GM12878 (cell line): Measurements from ENCODE around the gene SERPINI1. TPM values are rescaled to one million over a fixed set of nuclear protein-coding genes. Genes with fewer than 3 reads are reported as not detected.

Experiments
- ATAC-seq: fragments of 200-7000 bp; cut with Tn5 transposase; 3 replicates; pipeline ENCODE4 v1.9.1; 2020; ENCODE audit warnings: mild to moderate bottlenecking, moderate library complexity
- BruUV-seq: library from RNA; stranded (reverse); fragments of 400-500 nt; replicated peaks from 2 replicates; lab custom pipeline; 2021; lab: Mats Ljungman, UMichigan
- CTCF ChIA-PET: fragments of 300-600 bp; sonication (Branson Sonifier 250); formaldehyde crosslinking; extraction: SDS; loops from one replicate; lab custom pipeline; 2021; ENCODE audit warnings: inconsistent platforms; lab: Yijun Ruan, JAX
- POLR2A ChIA-PET: fragments of 350-600 bp; formaldehyde crosslinking; extraction: SDS; loops from one replicate; lab custom pipeline; 2021; ENCODE audit warnings: inconsistent platforms; lab: Charles Lee
- RAD21 ChIA-PET: fragments of 300-600 bp; sonication (Branson Sonifier 250); formaldehyde crosslinking; loops from one replicate; lab custom pipeline; 2023; ENCODE audit warnings: antibody characterized with exemption; ENCODE audit not compliant: unreplicated experiment; lab: Charles Lee
- SMC1A ChIA-PET: fragments of 300-600 bp; sonication (Branson Sonifier 250); formaldehyde crosslinking; loops from one replicate; lab custom pipeline; 2023; ENCODE audit not compliant: unreplicated experiment, uncharacterized antibody; lab: Charles Lee
- DNase-seq: peaks from one replicate; pipeline ENCODE4 v3.0.0-alpha.2; 2011; ENCODE audit warnings: low read depth, low spot score
- FAIRE-seq: peaks from 3 replicates; lab custom pipeline; 2011; peaks lifted over from hg19 to GRCh38; lab: Jason Lieb, UNC
- H2AFZ ChIP-seq: 2 replicates; pipeline ENCODE4 v1.6.0; 2011; ENCODE audit warnings: low read depth, low read length, control low read depth; ENCODE audit not compliant: control insufficient read depth
- H3K27ac ChIP-seq: 2 replicates; pipeline ENCODE4 v1.5.1; 2011; ENCODE audit warnings: control low read depth; ENCODE audit not compliant: control insufficient read depth, insufficient read depth
- H3K27me3 ChIP-seq, 2 experiments: replicated peaks in 1 of 2; 2 replicates each; pipeline versions ENCODE4 v1.6.0 to v1.6.1; 2011; ENCODE audit warnings: low read length in 1 of 2; ENCODE audit not compliant: control insufficient read depth in 2 of 2, insufficient read depth in 2 of 2
- H3K36me3 ChIP-seq, 2 experiments: 2 replicates each; pipeline ENCODE4 v1.5.1; 2011; ENCODE audit warnings: low read length in 1 of 2; ENCODE audit not compliant: control insufficient read depth in 2 of 2, insufficient read depth in 2 of 2
- H3K4me1 ChIP-seq: 2 replicates; pipeline ENCODE4 v1.6.1; 2011; ENCODE audit warnings: mild to moderate bottlenecking, low read length, moderate library complexity, mixed read lengths; ENCODE audit not compliant: control insufficient read depth, insufficient read depth
- H3K4me2 ChIP-seq: 2 replicates; pipeline ENCODE4 v1.6.0; 2011; ENCODE audit warnings: control low read depth; ENCODE audit not compliant: control insufficient read depth, insufficient read depth
- H3K4me3 ChIP-seq: fragments of 200-600 bp; sonication (generic); 2 replicates; pipeline ENCODE4 v1.5.1; 2016
- H3K79me2 ChIP-seq: 2 replicates; pipeline ENCODE4 v1.6.0; 2011; ENCODE audit warnings: low read length; ENCODE audit not compliant: control insufficient read depth, insufficient read depth
- H3K9ac ChIP-seq: 2 replicates; pipeline ENCODE4 v1.8.0; 2011; ENCODE audit warnings: low read length, control low read depth, mixed read lengths; ENCODE audit not compliant: control insufficient read depth, insufficient read depth
- H3K9me3 ChIP-seq: replicated peaks from 3 replicates; pipeline ENCODE4 v1.5.1; 2011; ENCODE audit warnings: mild to moderate bottlenecking, low read length; ENCODE audit not compliant: control insufficient read depth, insufficient read depth
- H4K20me1 ChIP-seq: 2 replicates; pipeline ENCODE4 v1.6.0; 2011; ENCODE audit not compliant: control insufficient read depth, insufficient read depth
- CREM ChIP-seq: IDR thresholded peaks from 2 replicates; pipeline ENCODE4 v1.6.1; 2014; ENCODE audit warnings: antibody characterized with exemption, low read depth
- HDAC6 ChIP-seq: fragments of 200-600 bp; sonication (generic); IDR thresholded peaks from one replicate; pipeline ENCODE4 v1.8.0; 2017; ENCODE audit warnings: antibody characterized with exemption; ENCODE audit not compliant: unreplicated experiment
- MEF2A ChIP-seq: IDR thresholded peaks from 2 replicates; pipeline ENCODE4 v1.6.1; 2011; ENCODE audit warnings: low read depth, mild to moderate bottlenecking, low read length, moderate library complexity; ENCODE audit not compliant: insufficient read depth
- MTA3 ChIP-seq: IDR thresholded peaks from 2 replicates; pipeline ENCODE4 v1.6.1; 2012; ENCODE audit warnings: low read length, inconsistent platforms, borderline replicate concordance
- NRF1 ChIP-seq: conservative IDR thresholded peaks from 2 replicates; pipeline ENCODE4 v1.6.1; 2011; ENCODE audit warnings: mild to moderate bottlenecking, low read depth, low read length, improper control_type of control experiment
- STAT3 ChIP-seq: IDR thresholded peaks from 2 replicates; pipeline ENCODE4 v1.6.1; 2011; ENCODE audit warnings: low read depth, low read length, improper control_type of control experiment
- SUPT20H ChIP-seq: IDR thresholded peaks from 2 replicates; pipeline ENCODE4 v1.6.1; 2011; ENCODE audit warnings: low read depth, mild to moderate bottlenecking, low read length, moderate library complexity, borderline replicate concordance; ENCODE audit not compliant: control insufficient read depth
- WGBS: methylation state at CpG from one replicate; pipeline ENCODE4 v1.1.6; 2016; ENCODE audit warnings: low lambda C conversion rate; ENCODE audit not compliant: insufficient replicate concordance, insufficient coverage; ENCODE audit errors: missing lambda C conversion rate; 5-methylcytosine and 5-hydroxymethylcytosine counted together
- in situ Hi-C: fragments of 300-500 bp; cut with MboI; formaldehyde crosslinking; loops from 9 replicates; pipeline ENCODE4 v1.14.3; 2018; ENCODE audit warnings: mixed read lengths
- intact Hi-C: fragments of 100-400 bp; cut with micrococcal nuclease; formaldehyde crosslinking; loops from one replicate; pipeline ENCODE4 v1.14.2; 2022; ENCODE audit not compliant: unreplicated experiment
- polyA plus RNA-seq, 11 experiments: library from polyadenylated mRNA; depleted of rRNA in 4 of 11; unstranded in 6 of 11; stranded (reverse) in 5 of 11; fragments of >200 nt; fragmentation: Nextera tagmentation in 4 of 11; fragmentation: Illumina TruSeq in 1 of 11; extraction: Ambion mirVana in 4 of 11; extraction: Trizol in 1 of 11; gene quantifications; 1 replicate in 1 of 11; 2 replicates in 10 of 11; pipeline versions ENCODE4 v1.2.1 to v1.2.3, GENCODE V29; 2011 to 2016; ENCODE audit warnings: inconsistent platforms in 2 of 11, missing spikeins in 2 of 11, low read depth in 1 of 11
- total RNA-seq, 4 experiments: library from RNA; depleted of rRNA in 3 of 4; stranded (reverse); fragments of >200 nt in 3 of 4; fragmentation: Illumina TruSeq in 1 of 4; extraction: Trizol in 1 of 4; gene quantifications; 2 replicates each; pipeline versions ENCODE4 v1.2.1 to v1.2.3, GENCODE V29; 2013 to 2021
- TF ChIP-seq, protein P1 (sequence below): fragments of 450-650 bp; formaldehyde crosslinking; IDR thresholded peaks from 2 replicates; pipeline ENCODE4 v1.4.0; 2022; ENCODE audit warnings: mild to moderate bottlenecking, moderate library complexity
- TF ChIP-seq, protein P2 (sequence below): fragments of 450-650 bp; IDR thresholded peaks from 2 replicates; pipeline ENCODE4 v1.6.1; 2017; ENCODE audit warnings: mild to moderate bottlenecking, low read depth, inconsistent platforms; ENCODE audit not compliant: poor library complexity, severe bottlenecking
- TF ChIP-seq, protein P3 (sequence below): IDR thresholded peaks from 2 replicates; pipeline ENCODE4 v1.6.1; 2011; ENCODE audit warnings: low read depth, mild to moderate bottlenecking, low read length, moderate library complexity, borderline replicate concordance; ENCODE audit errors: extremely low read depth
- TF ChIP-seq, protein P4 (sequence below): fragments of 150-350 bp; IDR thresholded peaks from 2 replicates; pipeline ENCODE4 v1.6.1; 2014; ENCODE audit warnings: mild to moderate bottlenecking, low read depth, low read length
- TF ChIP-seq, protein P5 (sequence below): fragments of 150-350 bp; IDR thresholded peaks from 2 replicates; pipeline ENCODE4 v1.6.1; 2016; ENCODE audit warnings: low read depth, low read length

SERPINI1 gene
- total and polyA plus RNA-seq, 10 of the 15 experiments (the other 5 are each of a cell fraction or from before 2014, with no cell fraction given) = 1.5 to 7.6 (median 3.6) TPM

DNA sequence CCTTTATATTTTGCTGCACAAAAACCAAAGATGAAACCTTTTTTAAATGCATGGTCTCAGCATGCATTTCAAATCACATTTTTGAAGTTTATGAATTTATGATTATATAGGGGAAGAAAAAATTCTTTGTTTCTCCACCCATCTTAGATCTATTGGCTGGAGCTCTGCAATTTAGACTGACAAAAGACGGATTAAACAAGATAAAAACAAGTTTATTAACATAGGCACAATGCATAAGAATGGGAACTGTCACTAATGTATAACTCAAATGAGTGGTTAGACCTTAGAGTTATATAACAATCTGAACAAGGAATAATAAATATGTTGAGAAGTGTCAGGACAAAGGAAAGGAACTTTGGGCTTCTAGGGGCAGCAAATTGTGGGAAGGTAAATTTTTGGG is 132.5 kb downstream of the SERPINI1 start (continued):
- TF ChIP-seq, protein P1, sequence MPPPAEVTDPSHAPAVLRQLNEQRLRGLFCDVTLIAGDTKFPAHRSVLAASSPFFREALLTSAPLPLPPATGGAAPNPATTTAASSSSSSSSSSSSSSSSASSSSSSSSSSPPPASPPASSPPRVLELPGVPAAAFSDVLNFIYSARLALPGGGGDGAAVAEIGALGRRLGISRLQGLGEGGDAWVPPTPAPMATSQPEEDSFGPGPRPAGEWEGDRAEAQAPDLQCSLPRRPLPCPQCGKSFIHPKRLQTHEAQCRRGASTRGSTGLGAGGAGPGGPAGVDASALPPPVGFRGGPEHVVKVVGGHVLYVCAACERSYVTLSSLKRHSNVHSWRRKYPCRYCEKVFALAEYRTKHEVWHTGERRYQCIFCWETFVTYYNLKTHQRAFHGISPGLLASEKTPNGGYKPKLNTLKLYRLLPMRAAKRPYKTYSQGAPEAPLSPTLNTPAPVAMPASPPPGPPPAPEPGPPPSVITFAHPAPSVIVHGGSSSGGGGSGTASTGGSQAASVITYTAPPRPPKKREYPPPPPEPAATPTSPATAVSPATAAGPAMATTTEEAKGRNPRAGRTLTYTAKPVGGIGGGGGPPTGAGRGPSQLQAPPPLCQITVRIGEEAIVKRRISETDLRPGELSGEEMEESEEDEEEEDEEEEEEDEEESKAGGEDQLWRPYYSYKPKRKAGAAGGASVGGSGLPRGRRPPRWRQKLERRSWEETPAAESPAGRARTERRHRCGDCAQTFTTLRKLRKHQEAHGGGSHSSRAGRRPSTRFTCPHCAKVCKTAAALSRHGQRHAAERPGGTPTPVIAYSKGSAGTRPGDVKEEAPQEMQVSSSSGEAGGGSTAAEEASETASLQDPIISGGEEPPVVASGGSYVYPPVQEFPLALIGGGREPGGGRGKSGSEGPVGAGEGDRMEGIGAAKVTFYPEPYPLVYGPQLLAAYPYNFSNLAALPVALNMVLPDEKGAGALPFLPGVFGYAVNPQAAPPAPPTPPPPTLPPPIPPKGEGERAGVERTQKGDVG (CRISPR knock-in tag) = no peak
- TF ChIP-seq, protein P2, sequence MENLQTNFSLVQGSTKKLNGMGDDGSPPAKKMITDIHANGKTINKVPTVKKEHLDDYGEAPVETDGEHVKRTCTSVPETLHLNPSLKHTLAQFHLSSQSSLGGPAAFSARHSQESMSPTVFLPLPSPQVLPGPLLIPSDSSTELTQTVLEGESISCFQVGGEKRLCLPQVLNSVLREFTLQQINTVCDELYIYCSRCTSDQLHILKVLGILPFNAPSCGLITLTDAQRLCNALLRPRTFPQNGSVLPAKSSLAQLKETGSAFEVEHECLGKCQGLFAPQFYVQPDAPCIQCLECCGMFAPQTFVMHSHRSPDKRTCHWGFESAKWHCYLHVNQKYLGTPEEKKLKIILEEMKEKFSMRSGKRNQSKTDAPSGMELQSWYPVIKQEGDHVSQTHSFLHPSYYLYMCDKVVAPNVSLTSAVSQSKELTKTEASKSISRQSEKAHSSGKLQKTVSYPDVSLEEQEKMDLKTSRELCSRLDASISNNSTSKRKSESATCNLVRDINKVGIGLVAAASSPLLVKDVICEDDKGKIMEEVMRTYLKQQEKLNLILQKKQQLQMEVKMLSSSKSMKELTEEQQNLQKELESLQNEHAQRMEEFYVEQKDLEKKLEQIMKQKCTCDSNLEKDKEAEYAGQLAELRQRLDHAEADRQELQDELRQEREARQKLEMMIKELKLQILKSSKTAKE = no peak
- no peak for TF ChIP-seq MEF2A
- TF ChIP-seq MTA3 = no peak

DNA sequence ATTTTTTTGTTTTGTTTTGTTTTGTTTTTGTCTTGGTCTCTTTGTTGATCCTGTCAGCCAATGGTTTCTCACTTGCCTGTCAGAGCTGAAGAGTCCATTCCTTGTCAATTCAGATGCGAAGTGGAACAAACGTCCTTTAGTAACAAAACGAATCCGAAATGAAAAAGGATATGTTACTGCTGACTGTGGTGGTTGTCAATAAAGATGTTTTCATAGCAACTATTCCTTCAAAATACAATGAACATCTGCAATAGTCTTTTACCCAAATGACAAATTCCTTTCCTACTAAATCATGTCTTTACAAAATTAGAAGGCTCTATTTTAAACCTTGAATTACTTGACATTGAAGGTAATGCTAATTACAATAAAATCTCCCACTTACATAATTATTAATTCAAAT is 134.7 kb downstream of the SERPINI1 start:
- in situ Hi-C loops = no loop called here
- no peak for DNase-seq
- POLR2A ChIA-PET = no interaction called here
- Histone ChIP-seq H3K4me3 (no peak overlapping the region), H4K20me1 (no peaks in the 10 kb centered on the region), H3K36me3 (no peaks in the 10 kb centered on the region), H3K9me3 (no peaks in the 10 kb centered on the region), H3K4me1 (no peaks in the 10 kb centered on the region), H3K4me2 (no peak overlapping the region), H3K9ac (no peak overlapping the region), H3K79me2 (no peaks in the 10 kb centered on the region), H3K27me3 (no peaks in the 10 kb centered on the region), H3K27ac (no peak overlapping the region), H2AFZ (no peak overlapping the region)
- no TSS peak for BruUV-seq
- FAIRE-seq = no peak
- intact Hi-C loops = no loop called here
- ATAC-seq = no peak
- WGBS = 34% methylated on average over 4 of the region's 4 CpGs
- SMC1A ChIA-PET = no interaction called here
- CTCF ChIA-PET = interaction anchor here (2.4 kb wide), 1 partner anchor 8 kb away, joined by 9 read pairs; no protein-coding TSS in a partner anchor
- RAD21 ChIA-PET = no interaction called here
- TF ChIP-seq HDAC6 (no peak), NRF1 (no peak), SUPT20H (no peak), STAT3 (no peak), CREM (no peak)
- TF ChIP-seq, protein P3, sequence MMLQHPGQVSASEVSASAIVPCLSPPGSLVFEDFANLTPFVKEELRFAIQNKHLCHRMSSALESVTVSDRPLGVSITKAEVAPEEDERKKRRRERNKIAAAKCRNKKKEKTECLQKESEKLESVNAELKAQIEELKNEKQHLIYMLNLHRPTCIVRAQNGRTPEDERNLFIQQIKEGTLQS = no peak
- TF ChIP-seq, protein P4, sequence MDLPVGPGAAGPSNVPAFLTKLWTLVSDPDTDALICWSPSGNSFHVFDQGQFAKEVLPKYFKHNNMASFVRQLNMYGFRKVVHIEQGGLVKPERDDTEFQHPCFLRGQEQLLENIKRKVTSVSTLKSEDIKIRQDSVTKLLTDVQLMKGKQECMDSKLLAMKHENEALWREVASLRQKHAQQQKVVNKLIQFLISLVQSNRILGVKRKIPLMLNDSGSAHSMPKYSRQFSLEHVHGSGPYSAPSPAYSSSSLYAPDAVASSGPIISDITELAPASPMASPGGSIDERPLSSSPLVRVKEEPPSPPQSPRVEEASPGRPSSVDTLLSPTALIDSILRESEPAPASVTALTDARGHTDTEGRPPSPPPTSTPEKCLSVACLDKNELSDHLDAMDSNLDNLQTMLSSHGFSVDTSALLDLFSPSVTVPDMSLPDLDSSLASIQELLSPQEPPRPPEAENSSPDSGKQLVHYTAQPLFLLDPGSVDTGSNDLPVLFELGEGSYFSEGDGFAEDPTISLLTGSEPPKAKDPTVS = no peak
- TF ChIP-seq, protein P5, sequence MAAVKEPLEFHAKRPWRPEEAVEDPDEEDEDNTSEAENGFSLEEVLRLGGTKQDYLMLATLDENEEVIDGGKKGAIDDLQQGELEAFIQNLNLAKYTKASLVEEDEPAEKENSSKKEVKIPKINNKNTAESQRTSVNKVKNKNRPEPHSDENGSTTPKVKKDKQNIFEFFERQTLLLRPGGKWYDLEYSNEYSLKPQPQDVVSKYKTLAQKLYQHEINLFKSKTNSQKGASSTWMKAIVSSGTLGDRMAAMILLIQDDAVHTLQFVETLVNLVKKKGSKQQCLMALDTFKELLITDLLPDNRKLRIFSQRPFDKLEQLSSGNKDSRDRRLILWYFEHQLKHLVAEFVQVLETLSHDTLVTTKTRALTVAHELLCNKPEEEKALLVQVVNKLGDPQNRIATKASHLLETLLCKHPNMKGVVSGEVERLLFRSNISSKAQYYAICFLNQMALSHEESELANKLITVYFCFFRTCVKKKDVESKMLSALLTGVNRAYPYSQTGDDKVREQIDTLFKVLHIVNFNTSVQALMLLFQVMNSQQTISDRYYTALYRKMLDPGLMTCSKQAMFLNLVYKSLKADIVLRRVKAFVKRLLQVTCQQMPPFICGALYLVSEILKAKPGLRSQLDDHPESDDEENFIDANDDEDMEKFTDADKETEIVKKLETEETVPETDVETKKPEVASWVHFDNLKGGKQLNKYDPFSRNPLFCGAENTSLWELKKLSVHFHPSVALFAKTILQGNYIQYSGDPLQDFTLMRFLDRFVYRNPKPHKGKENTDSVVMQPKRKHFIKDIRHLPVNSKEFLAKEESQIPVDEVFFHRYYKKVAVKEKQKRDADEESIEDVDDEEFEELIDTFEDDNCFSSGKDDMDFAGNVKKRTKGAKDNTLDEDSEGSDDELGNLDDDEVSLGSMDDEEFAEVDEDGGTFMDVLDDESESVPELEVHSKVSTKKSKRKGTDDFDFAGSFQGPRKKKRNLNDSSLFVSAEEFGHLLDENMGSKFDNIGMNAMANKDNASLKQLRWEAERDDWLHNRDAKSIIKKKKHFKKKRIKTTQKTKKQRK = no peak
